ENCODE measurements around the gene LGR4. TPM values are rescaled to one million over a fixed set of nuclear protein-coding genes. Genes with fewer than 3 reads are reported as not detected.

The LGR4 gene
- polyA plus RNA-seq, 3 donors = 127 to 150 (median 149) TPM

Other genes with a start within 250 kb of the LGR4 start
- gene CCDC34, start 109.6 kb downstream of the LGR4 start, polyA plus RNA-seq (ENCODE audit: insufficient read length in 3 of 3) = 10 to 100 TPM; 29.5 to 39.4 (median 34.7) TPM
- gene LIN7C, start 34.0 kb upstream of the LGR4 start, polyA plus RNA-seq (ENCODE audit: insufficient read length in 3 of 3) = 10 to 100 TPM; 23.6 to 25.9 (median 25.3) TPM
- 1 to 10 TPM; 1.6 to 1.7 (median 1.6) TPM for gene BDNF, start 227.7 kb upstream of the LGR4 start, polyA plus RNA-seq (ENCODE audit: insufficient read length in 3 of 3)